Activated naive CD8-positive, alpha-beta T cell treated with anti-CD3 and anti-CD28 coated beads, Interleukin-2, amount 10 ng/mL, durations not matched to agents 7 days and 5 days (primary cell): Measurements from ENCODE around the gene ELK4. TPM values are rescaled to one million over a fixed set of nuclear protein-coding genes. Genes with fewer than 3 reads are reported as not detected.

Source experiments
- ATAC-seq: fragments of 150-1000 bp; cut with Tn5 transposase; one replicate; pipeline ENCODE4 v1.10.0; 2021; ENCODE audit warnings: low read depth, moderate library complexity
- POLR2A ChIA-PET: fragments of 350-600 bp; sonication (Branson Sonifier 250); formaldehyde crosslinking; loops from one replicate; lab custom pipeline; 2021; ENCODE audit warnings: antibody characterized with exemption; lab: Charles Lee
- DNase-seq: peaks from one replicate; pipeline ENCODE4 v3.0.0; 2021
- H3K27ac Mint-ChIP-seq: one replicate; pipeline ENCODE4 v1.8.0; 2022; ENCODE audit warnings: mild to moderate bottlenecking, mixed read lengths
- H3K27me3 Mint-ChIP-seq: one replicate; pipeline ENCODE4 v1.8.0; 2022; ENCODE audit warnings: mild to moderate bottlenecking, moderate library complexity, mixed read lengths
- H3K36me3 Mint-ChIP-seq: one replicate; pipeline ENCODE4 v1.8.0; 2021; ENCODE audit warnings: mild to moderate bottlenecking, mixed read lengths
- H3K4me1 Mint-ChIP-seq: one replicate; pipeline ENCODE4 v1.8.0; 2021; ENCODE audit warnings: mixed read lengths
- H3K4me3 Mint-ChIP-seq: one replicate; pipeline ENCODE4 v1.8.0; 2022; ENCODE audit warnings: mild to moderate bottlenecking, moderate library complexity, mixed read lengths
- H3K9me3 Mint-ChIP-seq: one replicate; pipeline ENCODE4 v1.8.0; 2021; ENCODE audit warnings: mixed read lengths
- total RNA-seq, 2 experiments: library from RNA; stranded (reverse); gene quantifications; one replicate each; pipeline ENCODE4 v1.2.3, GENCODE V29; 2021

The ELK4 gene
- total RNA-seq, 2 experiments from 2014 or later = 124 to 141 TPM

GRCh38 chr1:205631010-205631767 lies 622 bp downstream of the ELK4 start:
- POLR2A ChIA-PET = interaction anchor here (0.6 to 6.0 kb wide), 16 partner anchors 15 to 1135 kb away, joined by 3 to 184 read pairs (median 4); partner anchors contain the start of genes NUCKS1, RAB29 and SLC45A3
- ATAC-seq = peak; percentile 73
- Mint-ChIP-seq H3K9me3 (no peaks in the 10 kb centered on the region), H3K4me3 (peak overlapping the region; percentile 96), H3K27me3 (no peaks in the 10 kb centered on the region), H3K4me1 (peaks cover 35% of the 10 kb centered on the region), H3K27ac (peak overlapping the region; percentile 99), H3K36me3 (peaks cover 18% of the 10 kb centered on the region)
- peak; percentile 79 for DNase-seq

- Mint-ChIP-seq H3K27me3 (no peaks in the 10 kb centered on the region), H3K36me3 (peaks cover 20% of the 10 kb centered on the region), H3K4me1 (peaks cover 41% of the 10 kb centered on the region), H3K4me3 (peak overlapping the region; percentile 96), H3K9me3 (no peaks in the 10 kb centered on the region), H3K27ac (peak overlapping the region; percentile 99)
- POLR2A ChIA-PET = interaction anchor here (0.7 to 6.0 kb wide), 11 partner anchors 15 to 351 kb away, joined by 3 to 184 read pairs (median 6); partner anchors contain the start of genes NUCKS1 and RAB29
- ATAC-seq (no peak), DNase-seq (no peak)
Measured at GRCh38 chr1:205630651-205631009, 1.2 kb downstream of the ELK4 start.

GRCh38 chr1:205630241-205630640 lies 1.6 kb downstream of the ELK4 start:
- Mint-ChIP-seq H3K9me3 (no peaks in the 10 kb centered on the region), H3K4me3 (peak overlapping the region; percentile 96), H3K27me3 (no peaks in the 10 kb centered on the region), H3K4me1 (peaks cover 42% of the 10 kb centered on the region), H3K27ac (peak overlapping the region; percentile 99), H3K36me3 (peaks cover 20% of the 10 kb centered on the region)
- POLR2A ChIA-PET = interaction anchor here (1.2 to 6.0 kb wide), 5 partner anchors 18 to 119 kb away, joined by 4 to 184 read pairs (median 7); partner anchors contain the start of gene NUCKS1
- no peak for ATAC-seq
- DNase-seq = no peak

GRCh38 chr1:205629751-205630150 lies 2.1 kb downstream of the ELK4 start:
- DNase-seq = no peak
- H3K27me3 Mint-ChIP-seq = no peaks in the 10 kb centered on the region
- peak overlapping the region; percentile 99 for H3K27ac Mint-ChIP-seq
- ATAC-seq = no peak
- peak overlapping the region; percentile 96 for H3K4me3 Mint-ChIP-seq
- POLR2A ChIA-PET = interaction anchor here (0.8 to 6.0 kb wide), 3 partner anchors 37 to 344 kb away, joined by 4 to 184 read pairs (median 6); partner anchors contain the start of gene NUCKS1
- H3K36me3 Mint-ChIP-seq = peaks cover 20% of the 10 kb centered on the region
- peaks cover 46% of the 10 kb centered on the region for H3K4me1 Mint-ChIP-seq
- H3K9me3 Mint-ChIP-seq = no peaks in the 10 kb centered on the region

GRCh38 chr1:205627956-205628355 lies 3.9 kb downstream of the ELK4 start:
- Mint-ChIP-seq H3K27ac (peak overlapping the region; percentile 59), H3K4me3 (no peak overlapping the region), H3K27me3 (no peaks in the 10 kb centered on the region), H3K9me3 (no peaks in the 10 kb centered on the region), H3K36me3 (peaks cover 29% of the 10 kb centered on the region), H3K4me1 (peaks cover 50% of the 10 kb centered on the region)
- ATAC-seq = no peak
- no peak for DNase-seq
- POLR2A ChIA-PET = interaction anchor here (6.0 kb wide), 1 partner anchor 35 kb away, joined by 184 read pairs; no protein-coding TSS in a partner anchor

GRCh38 chr1:205626216-205626615 lies 5.6 kb downstream of the ELK4 start:
- no peak for DNase-seq
- H3K9me3 Mint-ChIP-seq = no peaks in the 10 kb centered on the region
- H3K27ac Mint-ChIP-seq = peak overlapping the region; percentile 80
- peak overlapping the region; percentile 52 for H3K4me3 Mint-ChIP-seq
- H3K4me1 Mint-ChIP-seq = peaks cover 45% of the 10 kb centered on the region
- POLR2A ChIA-PET = no interaction called here
- H3K36me3 Mint-ChIP-seq = peaks cover 32% of the 10 kb centered on the region
- ATAC-seq = no peak
- H3K27me3 Mint-ChIP-seq = no peaks in the 10 kb centered on the region

GRCh38 chr1:205623646-205624045 lies 8.2 kb downstream of the ELK4 start:
- POLR2A ChIA-PET = interaction anchor here (1.0 kb wide), 1 partner anchor 8 kb away, joined by 3 read pairs; no protein-coding TSS in a partner anchor
- ATAC-seq (no peak), DNase-seq (no peak)
- Mint-ChIP-seq H3K36me3 (peaks cover 40% of the 10 kb centered on the region), H3K27me3 (no peaks in the 10 kb centered on the region), H3K9me3 (no peaks in the 10 kb centered on the region), H3K27ac (no peak overlapping the region), H3K4me1 (peaks cover 38% of the 10 kb centered on the region), H3K4me3 (no peak overlapping the region)

- Mint-ChIP-seq H3K27me3 (no peaks in the 10 kb centered on the region), H3K4me1 (peaks cover 14% of the 10 kb centered on the region), H3K27ac (no peak overlapping the region), H3K4me3 (no peak overlapping the region), H3K9me3 (no peaks in the 10 kb centered on the region), H3K36me3 (peaks cover 31% of the 10 kb centered on the region)
- POLR2A ChIA-PET = no interaction called here
- ATAC-seq (no peak), DNase-seq (no peak)
Measured at GRCh38 chr1:205620269-205620668, 11.5 kb downstream of the ELK4 start.

- no peaks in the 10 kb centered on the region for H3K27me3 Mint-ChIP-seq
- peaks cover 9% of the 10 kb centered on the region for H3K4me1 Mint-ChIP-seq
- H3K27ac Mint-ChIP-seq = no peak overlapping the region
- POLR2A ChIA-PET = no interaction called here
- DNase-seq = no peak
- H3K36me3 Mint-ChIP-seq = peaks cover 36% of the 10 kb centered on the region
- no peaks in the 10 kb centered on the region for H3K9me3 Mint-ChIP-seq
- H3K4me3 Mint-ChIP-seq = no peak overlapping the region
- ATAC-seq = no peak
Measured at GRCh38 chr1:205619376-205619775, 12.4 kb downstream of the ELK4 start.

- no peak overlapping the region for H3K27ac Mint-ChIP-seq
- peaks cover 14% of the 10 kb centered on the region for H3K4me1 Mint-ChIP-seq
- H3K36me3 Mint-ChIP-seq = peaks cover 30% of the 10 kb centered on the region
- H3K9me3 Mint-ChIP-seq = no peaks in the 10 kb centered on the region
- no peak overlapping the region for H3K4me3 Mint-ChIP-seq
- no peaks in the 10 kb centered on the region for H3K27me3 Mint-ChIP-seq
- POLR2A ChIA-PET = interaction anchor here (0.9 kb wide), 1 partner anchor 14 kb away, joined by 3 read pairs; no protein-coding TSS in a partner anchor
- no peak for DNase-seq
- ATAC-seq = no peak
Measured at GRCh38 chr1:205616563-205617293, 15.1 kb downstream of the ELK4 start.

- ATAC-seq = no peak
- H3K4me1 Mint-ChIP-seq = peaks cover 22% of the 10 kb centered on the region
- no peak overlapping the region for H3K4me3 Mint-ChIP-seq
- POLR2A ChIA-PET = interaction anchor here (0.7 to 0.9 kb wide), 2 partner anchors 15 to 35 kb away, joined by 3 to 4 read pairs; no protein-coding TSS in a partner anchor
- H3K27me3 Mint-ChIP-seq = no peaks in the 10 kb centered on the region
- peaks cover 37% of the 10 kb centered on the region for H3K36me3 Mint-ChIP-seq
- DNase-seq = no peak
- H3K27ac Mint-ChIP-seq = no peak overlapping the region
- H3K9me3 Mint-ChIP-seq = no peaks in the 10 kb centered on the region
Measured at GRCh38 chr1:205615789-205616188, 16.0 kb downstream of the ELK4 start.

GRCh38 chr1:205613854-205614412 lies 17.9 kb downstream of the ELK4 start:
- ATAC-seq (no peak), DNase-seq (no peak)
- Mint-ChIP-seq H3K9me3 (no peaks in the 10 kb centered on the region), H3K27ac (no peak overlapping the region), H3K4me3 (no peak overlapping the region), H3K4me1 (peaks cover 26% of the 10 kb centered on the region), H3K27me3 (no peaks in the 10 kb centered on the region), H3K36me3 (peaks cover 34% of the 10 kb centered on the region)
- POLR2A ChIA-PET = interaction anchor here (0.9 kb wide), 1 partner anchor 8 kb away, joined by 3 read pairs; no protein-coding TSS in a partner anchor

- Mint-ChIP-seq H3K27me3 (no peaks in the 10 kb centered on the region), H3K36me3 (peaks cover 39% of the 10 kb centered on the region), H3K9me3 (no peaks in the 10 kb centered on the region), H3K27ac (no peak overlapping the region), H3K4me1 (peaks cover 26% of the 10 kb centered on the region), H3K4me3 (no peak overlapping the region)
- POLR2A ChIA-PET = interaction anchor here (1.7 kb wide), 1 partner anchor 18 kb away, joined by 4 read pairs; no protein-coding TSS in a partner anchor
- ATAC-seq (no peak), DNase-seq (no peak)
Measured at GRCh38 chr1:205612556-205612955, 19.3 kb downstream of the ELK4 start.
